ENCODE results near the gene FLNB. TPM values are rescaled to one million over a fixed set of nuclear protein-coding genes. Genes with fewer than 3 reads are reported as not detected.

FLNB gene
- total RNA-seq, result 100 to 1,000 TPM; 265 to 345 (median 277) TPM

DNA sequence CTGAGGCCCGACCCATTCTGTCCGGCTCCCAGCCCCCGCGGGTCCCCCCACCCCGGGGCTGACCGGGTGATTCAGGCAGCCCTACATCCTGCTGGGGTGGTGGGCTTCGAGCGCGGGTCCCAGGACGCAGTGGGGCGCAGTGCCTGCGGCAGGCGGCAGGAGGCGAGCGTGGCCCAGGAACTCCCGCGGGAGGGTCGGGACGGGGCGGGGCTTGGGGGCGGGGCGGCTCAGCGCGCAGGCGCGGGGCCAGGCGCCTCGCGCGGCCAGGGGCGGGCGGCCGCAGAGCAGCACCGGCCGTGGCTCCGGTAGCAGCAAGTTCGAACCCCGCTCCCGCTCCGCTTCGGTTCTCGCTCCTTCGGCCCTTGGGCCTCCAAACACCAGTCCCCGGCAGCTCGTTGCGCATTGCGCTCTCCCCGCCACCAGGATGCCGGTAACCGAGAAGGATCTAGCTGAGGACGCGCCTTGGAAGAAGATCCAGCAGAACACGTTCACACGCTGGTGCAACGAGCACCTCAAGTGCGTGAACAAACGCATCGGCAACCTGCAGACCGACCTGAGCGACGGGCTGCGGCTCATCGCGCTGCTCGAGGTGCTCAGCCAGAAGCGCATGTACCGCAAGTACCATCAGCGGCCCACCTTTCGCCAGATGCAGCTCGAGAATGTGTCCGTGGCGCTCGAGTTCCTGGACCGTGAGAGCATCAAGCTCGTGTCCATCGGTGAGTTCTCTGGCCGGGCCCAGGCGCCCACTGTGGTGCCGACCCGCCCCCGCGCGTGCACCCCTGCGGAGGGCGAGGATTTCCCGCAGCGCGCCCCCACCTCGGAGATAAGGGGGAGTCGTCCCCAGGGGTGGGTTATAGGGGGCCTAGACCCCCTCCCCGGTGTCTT, at the start of gene FLNB:
Gene FLNB (plus strand): TSS at position 282 of the 885 bp plus-strand sequence. CDS start 143 bp downstream, at position 425.
- WGBS, 2 donors, result 0 to 1% methylated on average over 25 to 63 of the region's 91 CpGs
- TF ChIP-seq POLR2A (IDR thresholded peaks at IDR 0.05), result peak; percentile 39 to 71
- peak in 1 of 2 donors; percentile 86 for TF ChIP-seq EP300 (IDR thresholded peaks at IDR 0.05)
- TF ChIP-seq, protein P1, sequence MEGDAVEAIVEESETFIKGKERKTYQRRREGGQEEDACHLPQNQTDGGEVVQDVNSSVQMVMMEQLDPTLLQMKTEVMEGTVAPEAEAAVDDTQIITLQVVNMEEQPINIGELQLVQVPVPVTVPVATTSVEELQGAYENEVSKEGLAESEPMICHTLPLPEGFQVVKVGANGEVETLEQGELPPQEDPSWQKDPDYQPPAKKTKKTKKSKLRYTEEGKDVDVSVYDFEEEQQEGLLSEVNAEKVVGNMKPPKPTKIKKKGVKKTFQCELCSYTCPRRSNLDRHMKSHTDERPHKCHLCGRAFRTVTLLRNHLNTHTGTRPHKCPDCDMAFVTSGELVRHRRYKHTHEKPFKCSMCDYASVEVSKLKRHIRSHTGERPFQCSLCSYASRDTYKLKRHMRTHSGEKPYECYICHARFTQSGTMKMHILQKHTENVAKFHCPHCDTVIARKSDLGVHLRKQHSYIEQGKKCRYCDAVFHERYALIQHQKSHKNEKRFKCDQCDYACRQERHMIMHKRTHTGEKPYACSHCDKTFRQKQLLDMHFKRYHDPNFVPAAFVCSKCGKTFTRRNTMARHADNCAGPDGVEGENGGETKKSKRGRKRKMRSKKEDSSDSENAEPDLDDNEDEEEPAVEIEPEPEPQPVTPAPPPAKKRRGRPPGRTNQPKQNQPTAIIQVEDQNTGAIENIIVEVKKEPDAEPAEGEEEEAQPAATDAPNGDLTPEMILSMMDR (IDR thresholded peaks at IDR 0.05), result peak; percentile 84 to 96 (median 87)
- Histone ChIP-seq H3K4me3 (peak within 1 kb of the TSS; percentile 69 to 100 (median 78)), H3K4me1 (peaks cover 0 to 40% (median 28%) of the 10 kb centered on the region in 4 donors), H3K27me3 (no peaks in the 10 kb centered on the region), H3K9me3 (no peaks in the 10 kb centered on the region), H3K36me3 (no peaks in the 10 kb centered on the region), H3K27ac (peak within 1 kb of the TSS; percentile 54 to 91 (median 82))
- DNase-seq (ENCODE audit: low spot score in 2 of 2), result peak in 1 of 2 donors; percentile 15

GRCh38 chr3:57958642-57959422, 49.4 kb upstream of the FLNB start:
- no peak for TF ChIP-seq POLR2A (IDR thresholded peaks at IDR 0.05)
- TF ChIP-seq, protein P1 (IDR thresholded peaks at IDR 0.05), result no peak
- TF ChIP-seq EP300 (IDR thresholded peaks at IDR 0.05), result no peak
- no peak overlapping the region for H3K4me3 ChIP-seq
- no peaks in the 10 kb centered on the region for H3K27me3 ChIP-seq
- H3K4me1 ChIP-seq, result peaks cover 0 to 21% (median 10%) of the 10 kb centered on the region in 4 donors
- H3K9me3 ChIP-seq, result no peaks in the 10 kb centered on the region
- no peak for DNase-seq (ENCODE audit: low spot score in 2 of 2)
- peak overlapping the region in 3 of 4 donors; percentile 24 to 66 (median 65) for H3K27ac ChIP-seq
- 76 to 85% methylated on average over 10 to 12 of the region's 13 CpGs for WGBS, 2 donors
- H3K36me3 ChIP-seq, result no peaks in the 10 kb centered on the region

GRCh38 chr3:57959423-57960173, 48.6 kb upstream of the FLNB start:
- DNase-seq (ENCODE audit: low spot score in 2 of 2), result peak in 1 of 2 donors; percentile 59
- WGBS, 2 donors, result 55 to 56% methylated on average over 19 of the region's 19 CpGs
- peak overlapping the region in 3 of 4 donors; percentile 24 to 66 (median 65) for H3K27ac ChIP-seq
- H3K4me1 ChIP-seq, result peaks cover 0 to 19% (median 10%) of the 10 kb centered on the region in 4 donors
- H3K36me3 ChIP-seq, result no peaks in the 10 kb centered on the region
- no peaks in the 10 kb centered on the region for H3K9me3 ChIP-seq
- no peak overlapping the region for H3K4me3 ChIP-seq
- TF ChIP-seq EP300 (IDR thresholded peaks at IDR 0.05) (no peak), POLR2A (IDR thresholded peaks at IDR 0.05) (no peak)
- TF ChIP-seq, protein P1 (IDR thresholded peaks at IDR 0.05), result no peak
- H3K27me3 ChIP-seq, result no peaks in the 10 kb centered on the region

DNA sequence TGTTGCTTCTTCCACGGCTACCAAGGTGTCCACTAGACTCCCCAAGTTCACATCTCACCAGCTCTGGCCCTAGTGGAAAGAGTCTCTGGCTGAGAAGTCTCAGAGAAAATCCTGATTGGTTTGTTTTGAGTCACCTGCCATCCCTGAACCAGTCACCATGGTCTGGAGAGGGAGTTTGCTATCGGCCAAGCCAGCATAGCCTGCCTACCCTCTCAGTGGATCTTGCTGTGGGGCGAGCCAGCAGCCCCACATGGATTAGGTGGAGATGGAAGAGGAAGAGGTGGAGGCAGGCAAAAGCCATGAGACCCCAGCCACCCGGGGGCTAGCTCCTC, 48.1 kb upstream of the FLNB start:
- 63 to 68% methylated on average over 2 to 4 of the region's 4 CpGs for WGBS, 2 donors
- Histone ChIP-seq H3K27ac (peak overlapping the region in 3 of 4 donors; percentile 24 to 66 (median 65)), H3K4me1 (peaks cover 0 to 19% (median 10%) of the 10 kb centered on the region in 4 donors), H3K4me3 (no peak overlapping the region), H3K9me3 (no peaks in the 10 kb centered on the region), H3K36me3 (no peaks in the 10 kb centered on the region), H3K27me3 (no peaks in the 10 kb centered on the region)
- no peak for TF ChIP-seq EP300 (IDR thresholded peaks at IDR 0.05)
- TF ChIP-seq, protein P1 (IDR thresholded peaks at IDR 0.05), result no peak
- no peak for TF ChIP-seq POLR2A (IDR thresholded peaks at IDR 0.05)
- no peak for DNase-seq (ENCODE audit: low spot score in 2 of 2)
